Activated naive CD4-positive, alpha-beta T cell treated with anti-CD3 and anti-CD28 coated beads, Interleukin-2, amount 50 U/mL, for 24 hours (primary cell): ENCODE measurements around the gene FTH1.

Source experiments
- H3K27ac Mint-ChIP-seq: one replicate; pipeline ENCODE4 v1.8.0; 2021; ENCODE audit warnings: mild to moderate bottlenecking, mixed read lengths
- H3K27me3 Mint-ChIP-seq: one replicate; pipeline ENCODE4 v1.8.0; 2021; ENCODE audit warnings: mixed read lengths
- H3K36me3 Mint-ChIP-seq: one replicate; pipeline ENCODE4 v1.8.0; 2021; ENCODE audit warnings: mixed read lengths
- H3K4me1 Mint-ChIP-seq: one replicate; pipeline ENCODE4 v1.8.0; 2021; ENCODE audit warnings: mixed read lengths
- H3K4me3 Mint-ChIP-seq: one replicate; pipeline ENCODE4 v1.8.0; 2021; ENCODE audit warnings: mild to moderate bottlenecking, mixed read lengths
- H3K9me3 Mint-ChIP-seq: one replicate; pipeline ENCODE4 v1.8.0; 2021; ENCODE audit warnings: mixed read lengths

The FTH1 gene

DNA sequence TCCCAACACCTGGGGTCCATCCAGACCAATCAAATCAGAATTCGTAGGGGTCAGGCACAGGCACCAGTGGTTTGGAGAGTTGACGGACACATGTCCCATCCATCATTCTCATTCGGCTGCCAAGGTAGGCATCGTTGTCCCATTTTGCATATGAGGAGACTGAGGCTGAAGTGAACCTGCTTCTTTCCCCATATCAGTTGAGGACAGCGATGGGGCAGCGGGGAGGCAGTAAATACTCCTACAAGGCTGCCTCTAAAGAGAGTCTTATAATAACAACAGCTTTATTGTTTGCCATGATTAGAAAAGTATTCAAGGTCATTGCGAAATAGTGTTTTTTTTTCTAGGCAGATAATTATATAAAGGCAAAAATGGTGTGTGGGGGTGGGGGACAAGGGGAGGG lies 18.9 kb downstream of the FTH1 start:
- no peaks in the 10 kb centered on the region for H3K27me3 Mint-ChIP-seq
- no peaks in the 10 kb centered on the region for H3K36me3 Mint-ChIP-seq
- no peak overlapping the region for H3K4me3 Mint-ChIP-seq
- H3K9me3 Mint-ChIP-seq, result no peaks in the 10 kb centered on the region
- no peak overlapping the region for H3K27ac Mint-ChIP-seq
- no peaks in the 10 kb centered on the region for H3K4me1 Mint-ChIP-seq

DNA sequence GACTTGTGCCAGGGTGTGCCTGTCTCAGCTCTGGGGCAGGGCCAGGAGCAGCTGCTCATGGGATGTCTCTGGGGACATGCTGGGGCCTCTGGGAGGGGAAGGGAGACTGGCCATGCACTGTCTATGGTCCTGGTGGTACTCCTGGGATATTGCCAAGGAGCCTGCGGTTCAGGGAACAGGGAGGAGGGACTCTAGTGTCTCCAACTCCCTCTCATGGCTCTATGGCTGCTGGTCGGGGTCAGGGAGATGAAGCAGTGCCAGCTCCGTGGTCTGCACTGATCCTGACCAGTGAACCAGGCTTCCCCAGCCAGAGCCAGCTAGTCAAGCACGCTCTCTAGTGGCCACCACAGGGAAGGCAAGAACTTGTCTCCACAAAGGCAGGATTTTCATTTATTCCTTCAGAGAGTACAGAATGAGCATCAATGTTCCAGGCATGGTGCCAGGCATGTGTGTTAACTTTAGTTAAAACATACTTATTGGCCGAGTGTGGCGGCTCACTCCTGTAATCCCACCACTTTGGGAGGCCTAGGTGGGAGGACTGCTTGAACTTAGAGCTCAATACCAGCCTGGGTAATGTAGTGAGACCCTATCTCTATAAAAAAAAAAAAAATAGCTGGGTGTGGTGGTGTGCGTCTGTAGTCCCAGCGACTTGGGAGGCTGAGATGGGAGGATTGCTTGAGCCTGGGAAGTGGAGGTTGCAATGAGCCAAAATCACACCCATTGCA lies 19.8 kb downstream of the FTH1 start:
- Mint-ChIP-seq H3K9me3 (no peaks in the 10 kb centered on the region), H3K4me1 (no peaks in the 10 kb centered on the region), H3K27me3 (no peaks in the 10 kb centered on the region), H3K4me3 (no peak overlapping the region), H3K36me3 (no peaks in the 10 kb centered on the region), H3K27ac (no peak overlapping the region)

GRCh38 chr11:61946894-61947293 lies 20.5 kb downstream of the FTH1 start:
- Mint-ChIP-seq H3K27ac (no peak overlapping the region), H3K4me3 (no peak overlapping the region), H3K4me1 (no peaks in the 10 kb centered on the region), H3K36me3 (no peaks in the 10 kb centered on the region), H3K27me3 (no peaks in the 10 kb centered on the region), H3K9me3 (no peaks in the 10 kb centered on the region)

DNA sequence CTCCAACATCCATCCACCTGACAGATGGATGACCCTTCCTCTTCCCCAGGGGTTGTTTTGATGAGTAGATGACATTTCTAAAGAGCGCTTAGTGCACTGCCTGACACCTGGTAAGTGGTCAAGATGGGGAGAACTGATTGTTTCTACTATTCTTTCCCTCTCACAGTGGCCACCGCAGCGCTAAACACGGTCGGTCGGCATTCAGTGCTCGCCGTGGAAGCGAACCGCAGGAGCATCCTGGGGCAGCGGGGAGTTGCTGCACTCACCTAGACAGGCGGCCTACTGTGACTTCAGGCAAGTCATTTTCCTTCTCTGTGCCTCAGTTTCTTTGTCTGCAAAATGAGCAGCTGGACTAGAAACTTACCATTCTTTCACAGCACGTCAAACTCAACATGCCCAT lies 22.2 kb downstream of the FTH1 start:
- Mint-ChIP-seq H3K4me3 (no peak overlapping the region), H3K4me1 (no peaks in the 10 kb centered on the region), H3K27me3 (no peaks in the 10 kb centered on the region), H3K27ac (no peak overlapping the region), H3K9me3 (no peaks in the 10 kb centered on the region), H3K36me3 (no peaks in the 10 kb centered on the region)

GRCh38 chr11:61940466-61940865 lies 27.0 kb downstream of the FTH1 start:
- Mint-ChIP-seq H3K4me1 (no peaks in the 10 kb centered on the region), H3K9me3 (peaks cover 5% of the 10 kb centered on the region), H3K36me3 (peaks cover 3% of the 10 kb centered on the region), H3K27ac (no peak overlapping the region), H3K27me3 (peaks cover 9% of the 10 kb centered on the region), H3K4me3 (no peak overlapping the region)

DNA sequence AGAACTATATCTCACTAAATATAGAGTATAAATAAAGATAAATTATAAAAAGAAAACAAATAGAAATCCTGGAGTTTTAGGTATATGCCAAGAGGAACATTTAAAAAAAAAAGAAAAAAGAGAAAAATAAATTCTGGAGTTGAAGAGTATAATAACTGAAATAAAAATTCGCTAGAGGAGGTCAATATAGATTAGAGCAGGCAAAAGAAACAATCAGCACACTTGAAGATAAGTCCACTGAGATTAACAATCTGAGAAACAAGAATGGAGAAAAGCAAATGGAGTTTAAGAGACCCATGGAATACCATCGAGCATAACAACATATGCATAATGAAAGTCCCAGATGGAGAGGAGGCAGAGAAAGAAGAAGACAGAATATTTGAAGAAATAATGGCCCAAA lies 31.6 kb downstream of the FTH1 start:
- Mint-ChIP-seq H3K9me3 (peaks cover 11% of the 10 kb centered on the region), H3K27ac (no peak overlapping the region), H3K36me3 (peaks cover 5% of the 10 kb centered on the region), H3K27me3 (peaks cover 25% of the 10 kb centered on the region), H3K4me3 (no peak overlapping the region), H3K4me1 (no peaks in the 10 kb centered on the region)

DNA sequence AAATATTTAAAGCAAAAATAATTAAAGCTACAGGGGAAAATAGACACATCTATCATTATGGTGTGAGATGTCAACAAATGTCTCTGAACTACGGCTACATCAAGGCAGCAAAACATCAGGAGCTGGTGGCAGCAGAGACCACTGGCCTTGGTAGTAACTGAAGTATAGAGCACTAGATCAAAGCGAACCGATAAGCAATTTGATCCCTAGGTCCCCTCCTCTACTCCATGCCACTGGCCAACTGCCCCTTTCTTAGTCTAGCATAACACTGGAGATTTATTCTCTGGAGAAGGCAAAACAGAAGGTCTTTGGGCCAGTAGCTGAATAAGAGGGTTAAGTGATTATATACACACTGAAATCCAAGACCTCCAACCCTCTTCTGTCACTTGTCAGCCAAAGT lies 36.5 kb downstream of the FTH1 start:
- no peak overlapping the region for H3K4me3 Mint-ChIP-seq
- H3K27me3 Mint-ChIP-seq, result peaks cover 17% of the 10 kb centered on the region
- peaks cover 9% of the 10 kb centered on the region for H3K9me3 Mint-ChIP-seq
- H3K36me3 Mint-ChIP-seq, result peaks cover 3% of the 10 kb centered on the region
- no peak overlapping the region for H3K27ac Mint-ChIP-seq
- H3K4me1 Mint-ChIP-seq, result no peaks in the 10 kb centered on the region

GRCh38 chr11:61928606-61929005 lies 38.8 kb downstream of the FTH1 start:
- Mint-ChIP-seq H3K27me3 (peaks cover 8% of the 10 kb centered on the region), H3K36me3 (peaks cover 3% of the 10 kb centered on the region), H3K4me3 (no peak overlapping the region), H3K4me1 (no peaks in the 10 kb centered on the region), H3K27ac (no peak overlapping the region), H3K9me3 (peaks cover 7% of the 10 kb centered on the region)

DNA sequence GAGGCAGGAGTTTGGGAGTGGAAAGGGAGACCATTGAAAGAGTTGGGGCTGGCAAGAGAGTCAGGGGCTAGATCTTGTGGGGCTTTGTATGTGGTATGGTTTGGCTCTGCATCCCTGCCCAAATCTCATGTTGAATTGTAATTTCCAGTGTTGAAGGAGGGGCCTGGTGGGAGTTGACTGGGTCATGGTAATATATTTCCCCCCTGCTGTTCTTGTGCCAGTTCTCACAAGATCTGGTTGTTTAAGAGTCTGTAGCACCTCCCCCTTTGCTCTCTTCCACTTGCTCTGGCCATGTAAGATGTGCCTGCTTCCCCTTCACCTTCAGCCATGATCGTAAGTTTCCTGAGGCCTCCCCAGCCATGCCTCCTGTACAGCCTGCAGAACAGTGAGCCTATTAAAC lies 39.9 kb downstream of the FTH1 start:
- Mint-ChIP-seq H3K4me3 (no peak overlapping the region), H3K36me3 (no peaks in the 10 kb centered on the region), H3K4me1 (no peaks in the 10 kb centered on the region), H3K27me3 (peaks cover 2% of the 10 kb centered on the region), H3K9me3 (no peaks in the 10 kb centered on the region), H3K27ac (no peak overlapping the region)

DNA sequence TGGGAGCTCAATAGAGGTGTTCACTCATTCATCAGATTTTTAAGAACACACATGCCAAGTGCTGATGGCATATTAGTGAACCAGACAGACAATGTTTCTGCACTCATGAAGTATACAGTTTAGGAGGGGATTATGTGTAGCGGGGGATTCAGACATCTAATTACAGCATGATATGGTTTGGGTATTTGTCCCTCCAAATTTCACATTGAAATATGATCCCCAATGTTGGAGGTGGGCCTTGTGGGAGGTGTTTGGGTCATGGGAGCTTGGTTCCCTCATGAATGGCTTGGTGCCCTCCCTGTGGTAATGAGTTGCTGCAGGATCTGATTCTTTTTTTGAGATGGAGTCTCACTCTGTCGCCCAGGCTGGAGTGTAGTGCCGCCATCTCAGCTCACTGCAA lies 41.2 kb downstream of the FTH1 start:
- Mint-ChIP-seq H3K27ac (no peak overlapping the region), H3K4me1 (no peaks in the 10 kb centered on the region), H3K9me3 (no peaks in the 10 kb centered on the region), H3K27me3 (peaks cover 1% of the 10 kb centered on the region), H3K36me3 (no peaks in the 10 kb centered on the region), H3K4me3 (no peak overlapping the region)

DNA sequence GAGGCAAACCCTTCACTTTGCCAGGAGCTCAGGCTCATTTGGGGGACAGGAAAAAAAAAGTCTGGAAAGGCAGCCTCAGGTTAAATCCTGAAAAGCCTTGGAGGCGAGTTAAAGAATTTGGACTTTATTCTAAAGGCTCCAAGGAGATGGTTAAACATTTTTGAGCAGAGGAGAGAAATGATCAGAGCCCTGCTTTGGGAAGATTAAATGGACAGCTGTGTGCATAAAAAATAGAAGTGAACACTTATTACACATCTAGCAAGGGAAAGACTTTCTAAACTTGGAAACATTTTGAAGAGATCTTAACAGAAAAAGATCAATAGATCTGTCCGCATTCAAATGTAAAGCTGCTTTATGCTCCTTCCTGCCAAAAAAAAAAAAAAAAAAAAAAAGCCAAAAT lies 41.7 kb downstream of the FTH1 start:
- Mint-ChIP-seq H3K9me3 (no peaks in the 10 kb centered on the region), H3K4me1 (no peaks in the 10 kb centered on the region)

DNA sequence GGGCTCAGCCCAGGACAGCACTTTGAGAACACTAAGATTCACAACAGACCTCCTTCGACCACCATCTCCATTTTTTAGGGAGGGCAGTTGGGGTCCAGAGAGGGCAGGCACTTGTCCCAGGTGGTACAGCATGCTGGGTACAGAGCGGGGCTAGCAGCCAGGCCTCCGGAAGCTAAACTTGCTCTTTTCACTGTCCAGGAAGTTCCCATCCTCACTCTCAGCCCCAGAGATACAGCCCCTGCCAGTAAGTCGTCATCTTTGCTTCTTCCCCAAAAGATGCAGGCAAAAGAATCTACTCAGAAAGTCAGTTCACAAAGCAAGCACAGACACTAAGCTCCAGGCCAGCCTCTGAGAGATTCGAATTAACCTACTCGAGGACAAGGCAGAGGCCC lies 43.4 kb downstream of the FTH1 start:
- Mint-ChIP-seq H3K9me3 (no peaks in the 10 kb centered on the region), H3K27ac (no peak overlapping the region), H3K4me3 (no peak overlapping the region), H3K27me3 (peaks cover 7% of the 10 kb centered on the region), H3K4me1 (no peaks in the 10 kb centered on the region), H3K36me3 (no peaks in the 10 kb centered on the region)

More for the DNA sequence above, 41.7 kb downstream of the FTH1 start:
- Mint-ChIP-seq H3K27ac (no peak overlapping the region), H3K36me3 (no peaks in the 10 kb centered on the region), H3K27me3 (no peaks in the 10 kb centered on the region), H3K4me3 (no peak overlapping the region)

DNA sequence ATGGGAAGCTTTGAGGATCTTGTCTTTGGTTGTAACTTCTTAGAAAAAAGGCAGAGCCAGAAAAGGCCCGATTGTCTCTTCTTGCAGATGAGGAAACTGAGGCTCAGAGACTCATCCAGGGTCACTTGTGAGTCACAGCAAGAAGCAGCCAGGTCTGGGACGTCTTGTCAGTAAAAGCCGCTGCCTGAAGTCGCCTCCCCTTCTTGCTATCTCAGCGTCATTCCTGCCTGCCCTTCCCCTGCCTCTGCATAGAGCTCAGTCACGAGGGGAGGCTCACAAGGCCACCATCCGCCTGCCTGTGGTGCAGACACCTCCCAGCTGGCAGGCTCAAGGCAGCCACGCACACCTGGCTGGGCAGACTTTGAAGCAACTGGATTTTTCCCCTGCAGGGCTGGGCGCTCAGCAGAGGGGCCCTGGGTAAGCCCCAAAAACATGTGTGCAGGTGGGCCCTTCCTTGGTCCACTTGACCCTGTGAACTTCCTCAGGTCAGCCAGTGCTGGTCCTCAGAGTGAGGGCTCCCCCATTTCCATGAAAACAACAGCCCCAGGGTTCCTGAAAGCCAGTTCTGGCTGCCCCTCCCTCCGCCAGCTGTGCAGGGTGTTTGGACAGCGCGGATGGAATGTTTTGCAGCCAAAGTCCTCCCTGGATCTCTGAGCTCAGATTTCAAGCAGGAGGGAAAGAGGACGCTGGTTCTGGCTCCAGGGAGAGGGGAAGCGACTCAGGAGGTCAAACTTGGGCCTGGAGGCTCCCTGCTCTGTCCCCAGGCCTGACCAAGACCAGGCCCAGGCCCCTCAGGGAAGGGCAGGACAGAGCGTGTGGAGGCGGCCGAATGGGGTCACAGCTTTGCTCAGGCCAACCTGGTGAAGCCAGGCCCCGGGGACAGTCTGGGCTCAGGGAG lies 44.0 kb downstream of the FTH1 start:
- H3K4me1 Mint-ChIP-seq, result peaks cover 1% of the 10 kb centered on the region
- no peak overlapping the region for H3K4me3 Mint-ChIP-seq
- H3K36me3 Mint-ChIP-seq, result no peaks in the 10 kb centered on the region
- no peaks in the 10 kb centered on the region for H3K9me3 Mint-ChIP-seq
- H3K27me3 Mint-ChIP-seq, result peaks cover 13% of the 10 kb centered on the region
- H3K27ac Mint-ChIP-seq, result no peak overlapping the region

GRCh38 chr11:61922539-61922938 lies 44.9 kb downstream of the FTH1 start:
- Mint-ChIP-seq H3K36me3 (no peaks in the 10 kb centered on the region), H3K4me1 (peaks cover 10% of the 10 kb centered on the region), H3K9me3 (no peaks in the 10 kb centered on the region), H3K27me3 (peaks cover 21% of the 10 kb centered on the region), H3K4me3 (no peak overlapping the region), H3K27ac (no peak overlapping the region)

DNA sequence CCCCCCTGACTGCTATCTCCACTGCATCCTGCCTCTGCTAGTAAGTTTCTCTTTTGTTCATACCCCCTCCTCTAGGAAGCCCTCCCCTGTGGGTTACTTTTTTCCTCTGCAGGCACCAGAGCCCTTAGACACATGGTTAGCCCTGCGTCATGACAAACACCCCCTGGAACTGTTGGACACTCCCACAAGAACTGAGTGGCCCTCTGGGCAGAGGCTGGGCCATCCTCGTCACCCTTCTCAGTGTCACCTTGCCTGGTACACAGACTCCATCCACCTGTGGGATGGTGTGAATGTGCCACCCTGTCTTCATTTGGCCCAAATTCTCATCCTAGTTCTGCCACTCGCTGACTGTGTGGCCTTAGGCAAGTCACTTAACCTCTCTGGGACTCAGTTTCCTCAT lies 46.0 kb downstream of the FTH1 start:
- no peak overlapping the region for H3K27ac Mint-ChIP-seq
- no peak overlapping the region for H3K4me3 Mint-ChIP-seq
- no peaks in the 10 kb centered on the region for H3K36me3 Mint-ChIP-seq
- peaks cover 23% of the 10 kb centered on the region for H3K27me3 Mint-ChIP-seq
- H3K4me1 Mint-ChIP-seq, result peaks cover 10% of the 10 kb centered on the region
- no peaks in the 10 kb centered on the region for H3K9me3 Mint-ChIP-seq
